Thoracic aorta (tissue), 2 donors: Measurements from ENCODE around the gene MEIS2. TPM values are rescaled to one million over a fixed set of nuclear protein-coding genes. Genes with fewer than 3 reads are reported as not detected.

Source experiments
- ATAC-seq: fragments of 150-250 bp; one replicate; pipeline ENCODE4 v1.8.0; 2017; ENCODE audit warnings: low read depth; ENCODE audit not compliant: insufficient number of reproducible peaks, low FRiP score
- DNase-seq: peaks from one replicate; pipeline ENCODE4 v3.0.0-alpha.2; 2020; ENCODE audit warnings: low spot score
- H3K27ac ChIP-seq, 2 donors: fragments of 200-600 bp; sonication (generic); 1 replicate in 1 of 2; 2 replicates in 1 of 2; pipeline ENCODE4 v1.5.1; 2016; ENCODE audit warnings: mild to moderate bottlenecking in 2 of 2, moderate library complexity in 2 of 2
- H3K27me3 ChIP-seq: fragments of 200-600 bp; sonication (generic); replicated peaks from 2 replicates; pipeline ENCODE4 v1.6.0; 2016; ENCODE audit warnings: mild to moderate bottlenecking; ENCODE audit not compliant: insufficient read depth
- H3K36me3 ChIP-seq: fragments of 200-600 bp; sonication (generic); one replicate; pipeline ENCODE4 v1.5.1; 2016
- H3K4me1 ChIP-seq, 2 donors: fragments of 200-600 bp; sonication (generic); 1 replicate in 1 of 2; 2 replicates in 1 of 2; pipeline versions ENCODE4 v1.5.1 to v1.6.0; 2016; ENCODE audit warnings: low read depth in 2 of 2, mild to moderate bottlenecking in 1 of 2; ENCODE audit not compliant: control insufficient read depth in 1 of 2
- H3K4me3 ChIP-seq: fragments of 200-600 bp; sonication (generic); 2 replicates; pipeline ENCODE4 v1.5.1; 2016; ENCODE audit warnings: mild to moderate bottlenecking
- H3K9me3 ChIP-seq: fragments of 200-600 bp; sonication (generic); 2 replicates; pipeline ENCODE4 v1.5.1; 2016
- total RNA-seq, 2 donors: library from RNA; depleted of rRNA; stranded (reverse); fragments of >200 nt; gene quantifications; one replicate each; pipeline versions ENCODE4 v1.1.0 to v1.2.3, GENCODE V29; 2016
- TF ChIP-seq, protein P1 (sequence below): fragments of 200-600 bp; sonication (generic); IDR thresholded peaks from one replicate; pipeline ENCODE4 v1.5.1; 2019; ENCODE audit warnings: antibody characterized with exemption

MEIS2 gene
- total RNA-seq, 2 donors from 2014 or later: 46.4 to 57.2 TPM

DNA sequence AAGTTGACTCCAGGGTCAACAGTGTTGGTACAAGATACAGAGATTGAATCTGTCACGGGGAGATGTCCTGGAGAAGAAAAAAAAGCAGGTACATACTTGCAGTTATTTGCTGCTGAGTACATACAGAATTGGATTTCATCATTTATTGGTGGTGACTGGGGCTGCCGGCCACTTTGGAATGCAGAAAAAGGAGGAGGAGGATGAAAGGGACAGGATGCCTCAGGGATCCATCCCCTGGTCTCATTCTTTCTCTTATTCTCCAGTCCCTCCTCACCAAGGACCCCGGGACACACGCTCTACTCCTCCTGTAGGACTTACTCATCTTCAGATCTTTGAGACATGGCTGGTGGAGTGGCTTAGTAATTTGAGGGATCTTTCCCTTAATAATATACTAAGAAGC lies 30.0 kb upstream of the MEIS2 start:
- ATAC-seq (no peak), DNase-seq (no peak)

DNA sequence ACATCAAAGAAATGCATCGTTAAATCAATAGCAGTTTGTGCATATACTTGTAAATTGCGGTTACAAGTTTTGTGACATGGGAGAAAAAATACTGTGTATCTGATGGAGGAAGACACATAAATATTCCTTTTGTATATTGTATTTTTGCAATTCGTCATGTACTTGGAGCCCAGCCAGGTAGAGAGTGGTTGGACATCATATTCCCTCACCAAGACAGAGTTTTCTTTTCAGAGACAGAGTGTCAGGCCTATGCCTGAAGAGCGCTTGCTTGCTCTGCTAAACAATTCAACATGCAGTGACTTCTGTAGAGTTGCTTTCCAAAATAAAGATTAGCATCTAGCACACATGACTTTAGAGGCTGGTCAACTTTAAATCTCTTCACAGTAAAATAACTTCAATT lies 24.8 kb upstream of the MEIS2 start:
- Histone ChIP-seq H3K27ac (no peak overlapping the region), H3K27me3 (no peaks in the 10 kb centered on the region), H3K4me1 (peaks cover 0 to 5% of the 10 kb centered on the region in 2 donors), H3K4me3 (no peak overlapping the region), H3K36me3 (no peaks in the 10 kb centered on the region), H3K9me3 (no peaks in the 10 kb centered on the region)
- TF ChIP-seq, protein P1, sequence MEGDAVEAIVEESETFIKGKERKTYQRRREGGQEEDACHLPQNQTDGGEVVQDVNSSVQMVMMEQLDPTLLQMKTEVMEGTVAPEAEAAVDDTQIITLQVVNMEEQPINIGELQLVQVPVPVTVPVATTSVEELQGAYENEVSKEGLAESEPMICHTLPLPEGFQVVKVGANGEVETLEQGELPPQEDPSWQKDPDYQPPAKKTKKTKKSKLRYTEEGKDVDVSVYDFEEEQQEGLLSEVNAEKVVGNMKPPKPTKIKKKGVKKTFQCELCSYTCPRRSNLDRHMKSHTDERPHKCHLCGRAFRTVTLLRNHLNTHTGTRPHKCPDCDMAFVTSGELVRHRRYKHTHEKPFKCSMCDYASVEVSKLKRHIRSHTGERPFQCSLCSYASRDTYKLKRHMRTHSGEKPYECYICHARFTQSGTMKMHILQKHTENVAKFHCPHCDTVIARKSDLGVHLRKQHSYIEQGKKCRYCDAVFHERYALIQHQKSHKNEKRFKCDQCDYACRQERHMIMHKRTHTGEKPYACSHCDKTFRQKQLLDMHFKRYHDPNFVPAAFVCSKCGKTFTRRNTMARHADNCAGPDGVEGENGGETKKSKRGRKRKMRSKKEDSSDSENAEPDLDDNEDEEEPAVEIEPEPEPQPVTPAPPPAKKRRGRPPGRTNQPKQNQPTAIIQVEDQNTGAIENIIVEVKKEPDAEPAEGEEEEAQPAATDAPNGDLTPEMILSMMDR: no peak
- DNase-seq (no peak), ATAC-seq (no peak)

More for the DNA sequence above, 30.0 kb upstream of the MEIS2 start:
- Histone ChIP-seq H3K27me3 (no peaks in the 10 kb centered on the region), H3K9me3 (no peaks in the 10 kb centered on the region), H3K4me3 (no peak overlapping the region), H3K27ac (no peak overlapping the region), H3K4me1 (no peaks in the 10 kb centered on the region), H3K36me3 (no peaks in the 10 kb centered on the region)
- TF ChIP-seq, protein P1: no peak

DNA sequence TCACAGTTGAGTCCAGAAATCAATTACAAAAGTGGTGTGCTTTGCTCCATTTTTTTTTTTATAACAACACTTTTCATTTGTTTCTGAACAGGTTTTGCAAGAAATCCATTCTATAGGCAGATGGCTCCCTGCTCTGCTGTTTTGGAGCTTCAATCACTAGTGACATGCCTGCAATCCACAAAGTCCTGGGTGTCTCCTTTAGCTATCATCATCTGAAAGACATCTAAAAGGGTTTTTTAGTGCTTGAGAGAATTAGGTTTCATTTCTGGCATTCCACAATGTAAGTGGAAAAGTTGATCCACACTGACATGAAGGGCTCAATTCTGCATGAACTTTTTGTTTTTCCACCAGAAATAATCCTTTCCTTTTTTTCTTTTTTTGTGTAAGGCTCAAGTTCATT lies 24.0 kb upstream of the MEIS2 start:
- TF ChIP-seq, protein P1: no peak
- no peak overlapping the region for H3K4me3 ChIP-seq
- ATAC-seq (no peak), DNase-seq (no peak)
- no peaks in the 10 kb centered on the region for H3K9me3 ChIP-seq
- peaks cover 0 to 5% of the 10 kb centered on the region in 2 donors for H3K4me1 ChIP-seq
- H3K36me3 ChIP-seq: no peaks in the 10 kb centered on the region
- no peak overlapping the region for H3K27ac ChIP-seq
- no peaks in the 10 kb centered on the region for H3K27me3 ChIP-seq

DNA sequence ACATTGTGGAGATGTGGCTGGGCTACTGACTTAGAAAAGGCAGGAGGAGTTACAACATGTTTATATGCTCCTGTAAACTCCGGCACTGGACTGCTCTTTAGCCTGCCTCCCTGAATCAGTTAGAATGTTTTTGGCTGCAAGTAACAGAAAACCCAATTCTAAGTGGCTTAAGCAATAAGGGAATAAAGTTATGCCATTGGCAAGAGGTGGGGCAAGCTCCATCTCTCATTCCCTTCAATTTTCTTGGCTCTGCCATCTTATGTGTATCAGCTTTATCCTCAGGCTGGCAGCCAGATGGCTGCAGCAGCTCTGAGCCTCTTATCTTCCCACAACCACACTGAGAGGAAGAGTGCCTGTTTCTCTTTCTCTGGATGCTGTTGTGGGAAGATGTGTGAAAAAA lies 22.4 kb upstream of the MEIS2 start:
- no peaks in the 10 kb centered on the region for H3K27me3 ChIP-seq
- DNase-seq: no peak
- TF ChIP-seq, protein P1: no peak
- H3K4me3 ChIP-seq: no peak overlapping the region
- H3K27ac ChIP-seq: no peak overlapping the region
- no peaks in the 10 kb centered on the region for H3K9me3 ChIP-seq
- peaks cover 0 to 5% of the 10 kb centered on the region in 2 donors for H3K4me1 ChIP-seq
- no peak for ATAC-seq
- H3K36me3 ChIP-seq: no peaks in the 10 kb centered on the region

DNA sequence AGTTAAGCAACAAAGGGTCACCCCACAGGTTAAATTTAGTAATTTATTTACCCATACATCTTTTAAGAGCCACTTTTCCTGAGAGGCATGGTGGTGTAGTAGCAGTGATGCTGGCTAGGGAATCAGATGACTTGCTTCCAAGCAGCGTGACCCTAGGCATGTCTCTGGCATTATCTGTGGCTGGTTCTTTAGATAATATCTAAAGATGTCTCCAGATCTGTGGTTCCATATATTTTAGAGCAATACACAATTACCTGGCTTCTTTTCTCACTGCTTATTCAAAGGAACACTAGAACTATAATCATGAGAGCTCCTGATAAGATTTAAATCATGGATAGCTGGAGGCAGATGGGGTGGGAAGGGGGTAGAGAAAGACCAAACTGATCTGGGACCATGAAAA lies 21.1 kb upstream of the MEIS2 start:
- DNase-seq (no peak), ATAC-seq (no peak)
- no peak overlapping the region for H3K4me3 ChIP-seq
- peaks cover 0 to 5% of the 10 kb centered on the region in 2 donors for H3K4me1 ChIP-seq
- H3K9me3 ChIP-seq: no peaks in the 10 kb centered on the region
- H3K27me3 ChIP-seq: no peaks in the 10 kb centered on the region
- H3K36me3 ChIP-seq: no peaks in the 10 kb centered on the region
- TF ChIP-seq, protein P1: no peak
- no peak overlapping the region for H3K27ac ChIP-seq
